ENCODE results near the gene SLX9. TPM values are rescaled to one million over a fixed set of nuclear protein-coding genes. Genes with fewer than 3 reads are reported as not detected.

Gene SLX9
- total and polyA plus RNA-seq, 2 experiments from 2014 or later = 24.7 to 31.2 TPM

DNA sequence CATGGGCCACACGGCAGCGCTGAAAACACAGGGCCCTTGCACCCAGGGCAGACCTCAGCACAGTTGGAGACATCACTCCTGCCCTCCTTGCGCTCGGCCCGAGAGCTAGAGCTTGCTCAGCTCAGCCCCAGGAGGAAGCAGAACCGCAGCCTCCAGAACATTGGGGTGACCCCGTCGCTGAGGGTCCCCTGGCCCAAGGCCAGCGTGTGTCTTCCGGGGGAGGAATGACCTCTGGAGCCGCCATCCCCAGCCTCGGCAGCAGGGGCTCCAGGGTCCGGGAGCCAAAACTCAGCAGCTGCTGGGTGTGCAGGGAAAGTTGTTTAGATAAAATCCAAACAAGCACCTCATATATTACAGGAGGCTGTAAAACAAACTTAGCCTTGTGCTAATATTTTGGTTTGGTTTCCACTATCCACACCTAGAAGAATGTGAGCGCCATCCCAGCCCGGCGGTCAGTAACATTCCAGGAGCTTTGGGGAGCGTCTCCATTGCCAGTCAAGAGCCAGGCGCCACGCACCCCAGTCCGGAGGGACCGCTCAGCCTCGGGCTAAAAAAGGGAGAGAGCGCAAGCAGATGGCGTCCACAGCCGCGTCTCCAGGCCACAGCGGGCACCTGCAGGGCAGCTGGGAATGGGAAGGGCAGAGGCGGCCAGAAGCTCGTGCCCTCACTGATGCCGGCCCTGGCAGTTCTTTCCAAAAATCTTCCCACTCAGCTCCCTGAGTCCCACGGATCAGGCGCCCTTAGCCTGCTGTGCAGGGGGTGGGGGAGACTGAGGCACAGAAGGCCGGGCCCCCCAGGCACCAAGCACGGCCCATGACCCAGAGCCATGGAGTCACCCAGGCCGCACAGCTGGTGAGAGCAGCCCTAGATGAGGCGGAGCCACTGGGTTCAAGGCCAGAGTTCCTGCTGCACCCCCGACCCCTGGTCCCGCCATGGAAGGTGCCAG, 52.0 kb downstream of the SLX9 start:
- H3K36me3 ChIP-seq = no peaks in the 10 kb centered on the region
- H3K27me3 ChIP-seq = no peaks in the 10 kb centered on the region
- DNase-seq (ENCODE audit: low read depth in 1 of 2, low spot score in 1 of 2) = no peak
- no peak for TF ChIP-seq CTCF (IDR thresholded peaks at IDR 0.05; ENCODE audit: low read depth, low read length)
- peaks cover 27% of the 10 kb centered on the region for H3K4me1 ChIP-seq (ENCODE audit: low read depth)
- no peak overlapping the region for H3K4me3 ChIP-seq
- H3K9me3 ChIP-seq (ENCODE audit: low read depth) = no peaks in the 10 kb centered on the region
- H3K27ac ChIP-seq = no peak overlapping the region

GRCh38 chr21:44992608-44993031, 52.8 kb downstream of the SLX9 start:
- Histone ChIP-seq H3K4me1 (ENCODE audit: low read depth) (peaks cover 24% of the 10 kb centered on the region), H3K36me3 (no peaks in the 10 kb centered on the region), H3K27me3 (no peaks in the 10 kb centered on the region), H3K9me3 (ENCODE audit: low read depth) (no peaks in the 10 kb centered on the region), H3K4me3 (no peak overlapping the region), H3K27ac (no peak overlapping the region)
- no peak for DNase-seq (ENCODE audit: low read depth in 1 of 2, low spot score in 1 of 2)
- no peak for TF ChIP-seq CTCF (IDR thresholded peaks at IDR 0.05; ENCODE audit: low read depth, low read length)

GRCh38 chr21:44993321-44994046, 53.7 kb downstream of the SLX9 start:
- H3K9me3 ChIP-seq (ENCODE audit: low read depth) = no peaks in the 10 kb centered on the region
- no peak for DNase-seq (ENCODE audit: low read depth in 1 of 2, low spot score in 1 of 2)
- TF ChIP-seq CTCF (IDR thresholded peaks at IDR 0.05; ENCODE audit: low read depth, low read length) = no peak
- H3K27ac ChIP-seq = no peak overlapping the region
- no peaks in the 10 kb centered on the region for H3K27me3 ChIP-seq
- H3K4me3 ChIP-seq = no peak overlapping the region
- H3K4me1 ChIP-seq (ENCODE audit: low read depth) = peaks cover 18% of the 10 kb centered on the region
- no peaks in the 10 kb centered on the region for H3K36me3 ChIP-seq

- TF ChIP-seq CTCF (IDR thresholded peaks at IDR 0.05; ENCODE audit: low read depth, low read length) = no peak
- H3K4me1 ChIP-seq (ENCODE audit: low read depth) = peaks cover 11% of the 10 kb centered on the region
- no peaks in the 10 kb centered on the region for H3K9me3 ChIP-seq (ENCODE audit: low read depth)
- no peaks in the 10 kb centered on the region for H3K27me3 ChIP-seq
- H3K27ac ChIP-seq = no peak overlapping the region
- no peak overlapping the region for H3K4me3 ChIP-seq
- H3K36me3 ChIP-seq = no peaks in the 10 kb centered on the region
- no peak for DNase-seq (ENCODE audit: low read depth in 1 of 2, low spot score in 1 of 2)
Measured at GRCh38 chr21:44994047-44994694, 54.3 kb downstream of the SLX9 start.

DNA sequence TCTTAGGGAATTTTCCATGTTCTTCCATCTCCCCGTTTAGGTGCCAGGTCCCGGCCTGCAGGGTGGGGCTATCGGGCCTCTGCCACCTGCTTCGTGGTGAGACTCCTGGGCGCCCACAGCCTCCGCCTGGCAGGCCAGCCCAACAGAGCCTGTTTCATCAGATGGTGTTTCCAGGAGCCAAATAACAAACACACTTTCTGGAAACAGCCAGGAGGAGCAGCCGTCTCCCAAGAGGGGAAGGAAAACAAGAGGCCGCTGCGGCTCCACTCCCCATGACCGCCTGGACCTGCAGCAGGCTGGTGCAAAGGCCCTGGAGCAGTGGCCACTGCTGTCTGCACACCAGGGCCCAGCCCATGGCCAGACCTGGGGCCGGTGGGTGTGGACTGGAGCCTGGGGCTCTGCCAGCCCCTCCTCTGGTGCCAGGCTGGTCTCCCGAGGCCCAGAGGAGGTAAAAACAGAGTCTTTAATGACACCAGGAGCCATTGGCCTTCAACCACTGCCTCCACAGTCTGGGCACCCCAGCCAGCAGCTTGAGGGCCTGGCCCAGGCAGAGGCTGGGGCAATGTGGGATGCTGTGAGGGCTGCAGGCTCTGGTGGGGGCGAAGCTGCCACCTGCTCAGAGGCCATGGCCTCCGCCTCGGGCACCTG, 55.0 kb downstream of the SLX9 start:
- Histone ChIP-seq H3K36me3 (no peaks in the 10 kb centered on the region), H3K27ac (no peak overlapping the region), H3K4me1 (ENCODE audit: low read depth) (peaks cover 4% of the 10 kb centered on the region), H3K27me3 (no peaks in the 10 kb centered on the region), H3K9me3 (ENCODE audit: low read depth) (no peaks in the 10 kb centered on the region), H3K4me3 (no peak overlapping the region)
- TF ChIP-seq CTCF (IDR thresholded peaks at IDR 0.05; ENCODE audit: low read depth, low read length) = no peak
- no peak for DNase-seq (ENCODE audit: low read depth in 1 of 2, low spot score in 1 of 2)

Data from cardiac muscle cell (in vitro differentiated cells and primary cell).